NB4 (cell line): ENCODE results near the gene FIG4.
A peak's percentile ranks its signal among the peaks of the same experiment; 100 is the strongest.

ENCODE experiments used
- DNase-seq: peaks from one replicate; pipeline ENCODE4 v3.0.0; 2010; ENCODE audit warnings: low read depth
- H3K4me3 ChIP-seq: one replicate; pipeline ENCODE4 v1.5.1; 2011; ENCODE audit warnings: mild to moderate bottlenecking, low read depth, low read length, moderate library complexity
- CTCF ChIP-seq: IDR thresholded peaks from one replicate; pipeline ENCODE4 v1.5.1; 2012; ENCODE audit warnings: low read depth, low read length
- MAX ChIP-seq: IDR thresholded peaks from 2 replicates; pipeline ENCODE4 v1.6.1; 2011; ENCODE audit warnings: low read depth, low read length
- MYC ChIP-seq: IDR thresholded peaks from 2 replicates; pipeline ENCODE4 v1.6.1; 2011; ENCODE audit warnings: low read depth, low read length
- POLR2A ChIP-seq: IDR thresholded peaks from 2 replicates; pipeline ENCODE4 v1.6.1; 2011; ENCODE audit warnings: mild to moderate bottlenecking; ENCODE audit not compliant: insufficient read length; ENCODE audit errors: extremely low read depth

Gene FIG4

GRCh38 chr6:109808837-109809236 is 117.7 kb downstream of the FIG4 start:
- DNase-seq, result no peak
- H3K4me3 ChIP-seq, result no peak overlapping the region
- TF ChIP-seq MYC (no peak), CTCF (no peak), MAX (no peak), POLR2A (no peak)

- no peak for DNase-seq
- no peak for TF ChIP-seq POLR2A
- TF ChIP-seq MYC, result no peak
- TF ChIP-seq CTCF, result no peak
- no peak for TF ChIP-seq MAX
- no peak overlapping the region for H3K4me3 ChIP-seq
These were observed 124.0 kb downstream of the FIG4 start for GRCh38 chr6:109815054-109815453.

- H3K4me3 ChIP-seq, result no peak overlapping the region
- TF ChIP-seq MAX, result no peak
- TF ChIP-seq POLR2A, result no peak
- TF ChIP-seq MYC, result no peak
- TF ChIP-seq CTCF, result no peak
- DNase-seq, result no peak
These were observed 125.6 kb downstream of the FIG4 start for GRCh38 chr6:109816452-109817374.

- DNase-seq, result no peak
- H3K4me3 ChIP-seq, result no peak overlapping the region
- no peak for TF ChIP-seq POLR2A
- no peak for TF ChIP-seq MAX
- TF ChIP-seq CTCF, result no peak
- TF ChIP-seq MYC, result no peak
These were observed 129.7 kb downstream of the FIG4 start for GRCh38 chr6:109820706-109821350.

- DNase-seq, result peak; percentile 34
- no peak for TF ChIP-seq MAX
- no peak for TF ChIP-seq CTCF
- TF ChIP-seq POLR2A, result no peak
- TF ChIP-seq MYC, result no peak
- H3K4me3 ChIP-seq, result no peak overlapping the region
These were observed 130.3 kb downstream of the FIG4 start for GRCh38 chr6:109821428-109821827.
